ENCODE results near the gene CDK17.
A peak's percentile ranks its signal among the peaks of the same experiment; 100 is the strongest.
"Not testable (repeated sequence)": the region's sequence is repeated elsewhere in the genome, so short reads cannot be mapped to it uniquely, and the experiment has no call there.

Gene CDK17

DNA sequence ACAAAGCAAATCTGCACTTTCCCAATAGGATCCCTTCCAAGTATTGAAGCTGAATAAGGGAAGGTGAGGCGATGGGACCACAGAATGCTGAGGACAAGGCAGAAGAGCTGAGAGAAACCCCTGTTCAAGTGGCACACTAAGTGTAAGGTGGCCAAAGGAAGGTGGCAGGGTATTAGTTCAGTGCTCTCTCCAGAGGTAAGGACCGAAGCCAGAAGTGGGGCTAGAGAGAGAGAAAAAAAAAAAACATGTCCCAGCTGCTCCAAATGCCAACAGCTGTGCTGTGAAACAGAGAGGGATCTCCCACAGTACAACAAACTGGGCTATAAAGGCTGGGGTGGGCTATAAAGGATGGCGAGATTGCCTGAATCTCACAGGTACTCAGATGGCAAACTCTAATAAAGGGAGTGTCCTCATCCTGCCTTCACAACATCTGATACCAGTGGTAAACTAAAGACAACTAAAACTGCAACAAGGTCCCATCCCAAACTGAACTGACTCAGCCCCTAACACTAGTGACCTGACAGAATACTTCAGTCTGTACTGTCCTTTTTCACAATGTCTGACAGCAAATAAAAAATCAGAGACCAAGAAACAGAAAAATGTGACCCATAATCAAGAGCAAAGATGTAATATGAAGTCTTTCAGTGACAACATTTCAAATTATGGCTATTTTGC, 47.9 kb downstream of the CDK17 start:
- DNase-seq: no peak

DNA sequence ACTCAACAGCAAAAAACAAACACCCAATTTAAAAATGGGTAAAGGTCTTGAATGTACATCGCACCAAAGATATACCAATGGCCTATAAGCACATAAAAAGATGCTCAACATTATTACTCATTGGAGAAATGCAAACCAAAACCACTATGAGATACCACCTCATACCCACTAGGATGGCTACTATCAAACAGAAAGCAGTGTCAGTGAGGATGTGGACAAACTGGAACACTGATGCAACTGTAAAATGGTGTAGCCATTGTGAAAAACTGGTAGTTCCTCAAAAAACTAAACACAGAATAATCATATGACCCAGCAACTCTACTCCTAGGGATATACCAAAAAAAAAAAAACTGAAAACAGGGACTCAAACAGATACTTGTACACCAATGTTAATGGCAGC, 49.3 kb downstream of the CDK17 start:
- DNase-seq: no peak

DNA sequence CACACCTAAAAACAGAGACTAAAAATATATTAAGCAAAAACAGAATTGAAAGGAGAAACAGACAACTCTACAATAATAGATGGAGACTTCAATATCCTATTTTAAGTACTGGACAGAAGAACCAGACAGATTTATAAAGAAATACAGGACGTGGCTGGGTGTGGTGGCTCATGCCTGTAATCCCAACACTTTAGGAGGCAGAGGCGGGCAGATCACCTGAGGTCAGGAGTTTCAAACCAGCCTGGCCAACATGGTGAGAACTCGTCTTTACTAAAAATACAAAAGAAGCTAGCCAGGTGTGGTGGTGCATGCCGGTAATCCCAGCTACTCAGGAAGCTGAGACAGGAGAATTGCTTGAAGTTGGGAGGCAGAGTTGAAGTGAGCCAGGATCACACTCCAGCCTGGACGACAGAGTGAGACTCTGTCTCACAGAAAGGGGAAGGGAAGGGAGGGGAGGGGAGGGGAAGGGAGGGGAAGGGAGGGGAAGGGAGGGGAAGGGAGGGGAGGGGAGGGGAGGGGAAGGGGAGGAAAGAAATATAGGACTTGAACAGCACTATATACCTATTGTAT, 53.0 kb downstream of the CDK17 start:
- DNase-seq: no peak

DNA sequence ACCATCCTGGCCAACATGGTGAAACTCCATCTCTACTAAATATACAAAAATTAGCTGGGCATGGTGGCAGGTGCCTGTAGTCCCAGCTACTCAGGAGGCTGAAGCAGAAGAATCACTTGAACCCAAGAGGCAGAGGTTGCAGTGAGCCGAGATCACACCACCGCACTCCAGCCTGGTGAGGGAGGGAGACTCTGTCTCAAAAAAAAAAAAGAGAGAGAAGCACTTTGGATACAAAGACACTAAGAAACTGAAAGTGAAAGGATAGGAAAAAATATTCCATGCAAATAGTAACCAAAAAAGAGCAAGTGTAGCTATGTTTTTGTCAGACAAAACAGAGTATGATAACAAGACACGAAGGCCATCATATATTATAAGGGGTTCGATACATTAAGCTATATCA, 53.5 kb downstream of the CDK17 start:
- DNase-seq: not testable (repeated sequence)

DNA sequence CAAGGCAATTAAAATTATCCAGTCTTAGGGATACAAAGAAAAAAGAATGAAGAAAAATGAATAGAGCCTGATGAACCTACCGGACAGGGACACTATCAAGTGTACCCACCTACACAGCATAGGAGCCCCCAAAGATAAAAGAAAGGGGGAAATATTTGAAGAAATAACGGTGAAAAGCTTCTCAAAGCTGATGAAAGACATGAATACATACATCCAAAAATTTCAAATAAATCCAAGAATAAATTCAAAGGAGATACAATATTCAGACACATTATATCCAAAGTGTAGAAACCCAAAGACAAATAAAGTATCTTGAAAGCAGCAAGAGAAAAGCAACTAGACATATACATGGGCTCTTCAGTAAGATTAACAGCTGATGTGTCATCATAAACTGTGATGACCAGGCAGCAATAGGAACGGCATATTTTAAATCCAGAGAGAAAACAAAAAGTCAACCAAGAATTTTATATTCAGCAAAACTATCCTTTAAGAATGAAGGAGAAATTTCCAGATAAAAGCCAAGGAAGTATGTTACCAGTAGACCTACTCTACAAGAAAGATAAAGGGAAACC, 56.0 kb downstream of the CDK17 start:
- no peak for DNase-seq

DNA sequence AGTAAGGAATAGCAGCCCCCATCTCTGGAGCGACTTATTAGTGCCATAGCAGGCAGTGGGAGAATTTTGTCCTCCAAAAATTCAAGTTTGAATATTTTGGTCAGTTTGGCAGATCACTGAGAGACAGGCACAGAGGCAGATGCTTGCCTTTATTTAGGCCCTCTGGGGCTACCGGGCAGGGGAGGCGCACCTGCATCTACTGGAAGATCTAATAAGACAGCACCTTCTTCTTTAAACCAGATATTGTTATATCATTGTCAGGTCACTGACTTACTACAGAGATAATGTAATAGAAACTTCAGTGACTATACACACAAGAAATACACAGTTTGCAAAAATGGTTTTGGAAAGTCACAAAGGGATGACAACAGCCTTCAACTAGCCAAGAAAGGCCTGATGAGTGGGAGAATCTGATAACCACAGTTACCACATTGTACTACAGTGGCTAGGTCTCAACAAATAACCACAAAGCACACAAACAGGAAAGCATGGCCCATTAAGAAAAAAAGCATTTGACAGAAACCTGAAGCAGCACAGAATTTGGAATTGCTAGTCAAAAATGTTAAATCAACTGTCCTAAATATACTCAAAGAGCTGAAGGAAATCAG, 56.8 kb downstream of the CDK17 start:
- DNase-seq: peak; percentile 78

DNA sequence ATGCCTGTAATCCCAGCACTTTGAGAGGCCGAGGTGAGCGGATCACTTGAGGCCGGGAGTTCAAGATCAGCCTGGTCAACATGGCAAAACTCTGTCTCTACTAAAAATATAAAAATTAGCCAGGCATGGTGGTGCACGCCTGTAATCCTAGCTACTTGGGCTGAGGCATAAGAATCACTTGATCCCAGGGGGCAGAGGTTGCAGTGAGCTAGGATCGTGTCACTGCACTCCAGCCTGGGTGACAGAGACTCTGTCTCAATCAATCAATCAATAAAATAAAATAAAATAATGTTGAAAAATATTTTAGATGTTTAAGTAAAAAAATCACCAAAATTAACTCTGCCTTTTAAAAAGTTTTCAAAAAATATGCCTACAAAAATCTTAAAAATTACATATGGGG, 60.6 kb downstream of the CDK17 start:
- not testable (repeated sequence) for DNase-seq

DNA sequence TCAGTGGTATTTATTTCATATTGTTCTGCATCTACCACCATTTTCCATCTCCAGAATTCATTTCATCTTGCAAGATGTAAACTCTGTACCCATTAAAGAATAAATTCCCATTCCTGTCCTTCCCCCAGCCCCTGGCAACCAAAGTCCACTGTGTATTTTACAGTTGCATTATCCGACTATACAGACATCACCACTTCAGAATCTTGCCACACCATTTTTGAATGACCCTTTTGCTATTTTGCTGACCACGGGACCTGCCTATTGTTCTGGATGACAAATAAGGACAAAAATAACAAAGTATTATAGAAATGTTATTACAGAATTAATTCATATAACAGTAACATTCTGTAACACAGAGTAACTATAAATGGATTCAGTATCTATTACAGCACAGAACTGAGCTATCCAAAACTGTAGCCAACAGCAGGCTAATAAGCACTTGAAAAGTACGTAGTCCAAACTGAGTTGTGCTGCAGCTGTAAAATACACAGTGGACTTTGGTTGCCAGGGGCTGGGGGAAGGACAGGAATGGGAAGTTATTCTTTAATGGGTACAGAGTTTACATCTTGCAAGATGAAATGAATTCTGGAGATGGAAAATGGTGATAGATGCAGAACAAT, 61.3 kb downstream of the CDK17 start:
- DNase-seq: no peak

DNA sequence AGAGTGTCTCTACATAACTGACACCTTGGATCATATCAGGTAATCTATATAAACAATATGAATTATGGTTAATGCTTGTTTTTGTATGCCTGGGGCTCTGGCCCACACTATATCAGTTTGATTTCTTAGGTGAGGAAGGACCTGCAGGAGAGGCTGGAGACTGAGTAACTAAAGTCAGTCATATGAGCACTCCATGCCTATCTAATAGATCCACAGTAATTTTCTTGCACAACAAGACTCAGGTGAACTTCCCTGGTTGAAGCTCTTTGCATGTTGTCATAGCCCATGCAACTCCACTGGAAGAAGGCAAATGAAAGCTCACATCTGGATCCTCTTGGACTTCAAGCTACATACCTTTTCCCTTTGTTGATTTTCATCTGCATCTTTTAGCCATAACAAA, 62.3 kb downstream of the CDK17 start:
- no peak for DNase-seq

DNA sequence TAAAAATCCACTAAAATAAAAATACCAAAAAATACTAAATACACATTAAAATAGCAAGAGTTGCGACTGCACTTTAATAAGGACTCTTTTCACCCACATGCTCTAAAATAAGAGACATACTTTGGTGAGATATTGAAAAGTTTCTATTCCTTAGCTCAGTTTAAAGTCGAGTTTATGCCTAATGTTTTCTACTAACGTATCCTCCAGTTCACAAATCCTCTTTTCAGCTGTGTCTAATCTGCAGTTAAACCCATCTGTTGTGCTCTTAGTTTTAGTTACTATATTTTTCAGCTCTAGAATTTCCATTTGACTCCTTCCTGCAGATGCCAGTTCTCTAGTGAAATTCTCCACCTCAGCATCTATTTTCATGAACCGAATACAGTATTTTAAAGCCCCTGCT, 63.8 kb downstream of the CDK17 start:
- no peak for DNase-seq

DNA sequence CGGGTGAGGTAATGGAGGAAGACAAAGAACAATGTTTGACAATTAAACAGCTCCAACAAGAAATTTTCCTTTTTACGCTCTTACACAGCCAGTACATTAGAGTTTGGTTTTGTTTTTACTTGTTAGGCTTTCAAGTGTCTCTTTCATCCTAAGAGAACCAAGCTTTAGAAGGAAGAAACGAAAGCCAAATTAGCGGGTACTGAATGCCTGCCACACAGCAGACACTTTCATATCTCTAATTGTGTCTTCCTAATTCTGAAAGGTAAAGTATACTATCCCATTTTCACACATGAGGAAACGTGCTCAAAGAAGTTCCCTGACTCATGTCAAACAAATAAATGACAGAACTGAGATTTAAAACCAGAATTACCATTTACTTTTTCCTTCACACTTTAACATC, 65.0 kb downstream of the CDK17 start:
- DNase-seq: no peak

DNA sequence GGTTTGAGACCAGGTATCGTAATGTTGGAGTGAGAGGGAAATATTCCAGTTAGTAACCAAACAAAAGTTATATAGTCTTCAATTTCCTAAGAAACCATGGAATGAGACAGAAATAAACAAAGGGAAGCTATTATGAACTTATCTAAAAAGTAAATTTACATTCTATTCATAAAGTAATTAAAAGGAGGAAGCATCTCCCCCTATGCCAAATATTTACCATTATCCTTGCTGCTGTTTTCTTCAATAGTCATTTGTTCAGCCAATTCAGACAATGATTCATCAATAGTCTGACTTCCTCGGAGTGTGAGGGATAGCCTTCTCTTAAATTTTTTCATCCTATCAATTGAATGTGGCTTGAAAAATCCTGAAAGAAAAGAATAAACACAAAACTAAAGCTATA, 65.7 kb downstream of the CDK17 start:
- no peak for DNase-seq

DNA sequence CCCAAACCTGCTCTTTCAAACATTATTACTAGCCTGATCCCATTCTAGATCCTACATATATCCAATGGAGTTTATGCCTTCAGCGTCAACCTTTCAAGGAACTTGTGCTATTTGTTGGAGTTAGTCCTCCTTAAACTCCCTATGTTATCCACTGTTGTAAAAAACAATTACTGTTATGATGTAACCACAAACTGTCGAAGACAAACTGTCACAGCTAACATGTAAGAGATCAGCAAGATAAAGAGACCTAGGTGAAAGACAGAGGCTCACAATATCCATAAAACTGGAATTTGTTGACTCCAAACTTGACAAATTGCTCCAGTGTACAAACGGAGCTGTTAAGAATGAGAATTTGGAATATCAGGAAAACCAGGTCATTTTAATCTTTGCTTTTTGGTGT, 70.7 kb downstream of the CDK17 start:
- peak; percentile 54 for DNase-seq

DNA sequence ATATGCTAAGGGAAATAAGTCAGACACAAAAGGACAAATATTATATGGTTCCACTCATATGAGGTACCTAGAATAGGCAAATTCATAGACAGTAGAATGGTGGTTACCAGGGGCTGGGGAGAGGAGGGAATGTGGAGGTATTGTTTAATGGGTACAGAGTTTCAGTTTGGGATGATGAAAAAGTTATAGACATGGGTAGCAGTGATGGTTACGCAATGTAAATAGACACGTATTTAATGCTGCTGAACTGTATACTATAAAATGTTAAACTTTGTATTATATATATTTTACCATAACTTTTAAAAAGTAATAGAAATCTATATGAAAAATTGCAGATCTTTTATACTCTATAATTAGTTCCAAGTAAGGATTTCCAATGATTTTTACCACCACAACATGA, 71.2 kb downstream of the CDK17 start:
- DNase-seq: no peak

DNA sequence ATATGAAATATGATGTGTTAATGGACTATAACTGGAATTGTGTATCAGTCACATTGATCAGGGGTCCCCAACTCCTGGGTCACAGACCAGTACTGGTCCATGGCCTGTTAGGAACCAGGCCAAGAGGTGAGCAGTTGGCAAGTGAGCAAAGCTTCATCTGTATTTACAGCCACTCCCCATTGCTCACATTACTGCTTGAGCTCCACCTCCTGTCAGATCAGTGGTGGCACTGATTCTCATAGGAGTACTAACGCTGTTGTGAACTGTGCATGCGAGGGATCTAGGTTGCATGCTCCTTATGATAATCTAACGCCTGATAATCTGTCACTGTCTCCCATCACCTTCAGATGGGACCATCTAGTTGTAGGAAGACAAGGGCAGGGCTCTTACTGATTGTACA, 72.3 kb downstream of the CDK17 start:
- DNase-seq: peak; percentile 13

DNA sequence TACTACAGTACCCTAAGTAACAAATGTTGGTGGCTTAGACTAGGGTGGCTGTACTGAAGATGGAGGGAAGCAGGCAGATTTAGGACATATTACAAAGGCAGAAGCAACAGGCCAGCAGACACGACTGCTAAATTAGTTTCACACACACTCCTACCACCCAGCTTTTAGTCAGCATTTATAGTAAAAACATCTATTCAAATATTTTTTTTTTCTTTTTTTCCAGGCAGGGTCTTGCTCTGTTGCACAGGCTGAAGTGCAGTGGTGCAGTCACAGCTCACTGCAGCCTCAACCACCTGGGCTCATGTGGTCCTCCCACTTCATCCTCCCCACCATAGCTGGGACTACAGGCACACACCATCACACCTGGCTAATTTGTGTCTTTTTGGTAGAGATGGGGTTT, 72.9 kb downstream of the CDK17 start:
- DNase-seq: no peak

DNA sequence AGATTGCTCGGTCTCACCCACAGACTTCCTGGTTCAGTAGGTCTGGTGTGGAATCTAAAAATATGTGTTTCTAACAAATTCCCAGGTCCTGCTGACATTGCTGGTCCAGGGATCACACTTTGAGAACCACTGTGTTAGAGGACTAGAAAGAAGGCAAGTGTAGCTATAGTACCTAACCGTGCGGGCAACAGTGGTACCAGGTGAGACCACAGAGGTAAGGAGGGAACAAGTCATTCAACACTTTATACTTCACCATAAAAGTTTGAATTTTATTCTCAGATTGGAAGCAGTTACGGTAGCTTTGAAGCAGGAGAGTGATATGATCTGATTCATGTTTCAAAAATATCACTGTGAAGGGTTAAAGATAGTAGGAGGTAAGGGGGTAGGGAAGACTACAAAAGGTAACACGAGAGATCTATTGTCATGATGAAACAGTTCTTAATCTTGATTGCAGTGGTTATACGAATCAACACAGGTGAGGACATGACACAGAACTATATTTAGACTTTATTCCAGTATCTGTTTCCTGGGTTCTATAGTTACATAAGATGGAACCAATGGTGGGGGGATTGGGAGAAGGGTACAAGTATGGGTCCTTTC, 73.5 kb downstream of the CDK17 start:
- no peak for DNase-seq

DNA sequence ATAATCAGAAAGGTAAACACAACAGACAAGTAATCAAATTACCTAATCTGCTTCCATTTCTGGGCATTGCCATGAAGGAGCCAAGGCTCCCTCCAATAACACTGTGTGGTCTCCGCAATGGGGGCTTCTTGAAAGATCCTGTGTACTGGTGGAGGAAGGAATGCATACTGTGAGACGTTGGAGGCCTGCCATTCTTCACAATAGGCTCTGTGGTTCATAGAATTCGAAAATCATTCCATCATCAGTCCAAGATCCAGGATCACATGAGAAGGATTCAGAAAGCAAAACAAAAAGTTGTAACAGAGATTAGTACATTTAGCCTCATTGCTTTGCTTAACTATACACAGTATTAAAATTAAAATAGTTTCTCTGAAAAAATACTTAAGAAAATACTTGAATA, 76.3 kb downstream of the CDK17 start:
- no peak for DNase-seq

DNA sequence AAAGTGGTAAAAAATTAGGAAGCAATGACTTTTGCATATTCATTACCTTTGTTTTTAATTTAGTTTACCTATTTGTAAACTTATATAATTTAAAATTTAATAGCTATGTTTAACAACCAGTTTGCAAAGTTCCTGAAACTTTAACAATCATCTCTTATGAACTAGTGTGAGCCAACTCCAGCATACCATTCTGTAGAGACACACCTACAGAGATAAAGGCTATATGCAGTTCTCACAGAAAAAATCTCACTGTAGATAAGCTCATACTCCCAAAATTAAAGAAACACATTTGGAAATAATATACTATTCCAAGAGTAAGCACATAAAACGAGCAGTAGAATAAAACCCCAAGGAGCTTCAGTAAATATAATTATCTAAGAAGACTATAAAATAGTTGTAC, 77.5 kb downstream of the CDK17 start:
- DNase-seq: no peak

DNA sequence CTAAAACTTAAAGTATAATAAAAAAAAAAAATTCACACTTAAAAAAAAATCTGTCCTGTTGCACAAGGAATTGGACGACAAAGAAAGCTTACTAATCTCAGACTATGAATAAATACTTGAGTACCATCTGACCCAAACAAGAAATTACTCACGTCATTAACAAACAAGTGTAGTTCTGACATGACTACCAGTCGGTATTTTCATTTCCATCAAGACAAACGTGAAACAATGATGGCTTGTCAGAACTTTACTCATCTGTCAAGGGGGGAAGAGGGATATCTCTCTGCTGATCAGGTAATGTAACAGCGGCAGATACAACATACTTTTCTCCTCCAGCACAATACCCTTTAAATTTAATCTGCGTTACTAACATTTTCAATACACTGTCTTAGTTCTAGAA, 78.3 kb downstream of the CDK17 start:
- no peak for DNase-seq

DNA sequence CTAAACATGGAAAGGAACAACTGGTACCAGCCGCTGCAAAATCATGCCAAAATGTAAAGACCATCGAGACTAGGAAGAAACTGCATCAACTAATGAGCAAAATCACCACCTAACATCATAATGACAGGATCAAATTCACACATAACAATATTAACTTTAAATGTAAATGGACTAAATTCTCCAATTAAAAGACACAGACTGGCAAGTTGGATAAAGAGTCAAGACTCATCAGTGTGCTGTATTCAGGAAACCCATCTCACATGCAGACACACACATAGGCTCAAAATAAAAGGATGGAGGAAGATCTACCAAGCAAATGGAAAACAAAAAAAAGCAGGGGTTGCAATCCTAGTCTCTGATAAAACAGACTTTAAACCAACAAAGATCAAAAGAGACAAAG, 82.4 kb downstream of the CDK17 start:
- DNase-seq: not testable (repeated sequence)

DNA sequence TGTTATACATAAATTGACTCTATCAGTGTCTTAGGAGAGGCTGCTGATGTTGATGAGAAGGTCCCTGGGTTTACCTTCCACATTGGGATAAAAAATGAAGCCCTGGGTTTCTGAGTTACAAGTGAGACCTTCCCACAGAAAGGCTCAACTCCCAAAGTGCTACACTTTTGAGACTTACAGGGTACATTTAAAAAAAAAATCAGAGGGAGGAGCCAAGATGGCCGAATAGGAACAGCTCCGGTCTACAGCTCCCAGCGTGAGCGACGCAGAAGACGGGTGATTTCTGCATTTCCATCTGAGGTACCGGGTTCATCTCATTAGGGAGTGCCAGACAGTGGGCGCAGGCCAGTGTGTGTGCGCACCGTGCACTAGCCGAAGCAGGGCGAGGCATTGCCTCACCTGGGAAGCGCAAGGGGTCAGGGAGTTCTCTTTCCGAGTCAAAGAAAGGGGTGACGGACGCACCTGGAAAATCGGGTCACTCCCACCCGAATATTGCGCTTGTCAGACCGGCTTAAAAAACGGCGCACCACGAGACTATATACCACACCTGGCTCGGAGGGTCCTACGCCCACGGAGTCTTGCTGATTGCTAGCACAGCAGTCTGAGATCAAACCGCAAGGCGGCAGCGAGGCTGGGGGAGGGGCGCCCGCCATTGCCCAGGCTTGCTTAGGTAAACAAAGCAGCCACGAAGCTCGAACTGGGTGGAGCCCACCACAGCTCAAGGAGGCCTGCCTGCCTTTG, 84.3 kb downstream of the CDK17 start:
- peak; percentile 34 for DNase-seq

DNA sequence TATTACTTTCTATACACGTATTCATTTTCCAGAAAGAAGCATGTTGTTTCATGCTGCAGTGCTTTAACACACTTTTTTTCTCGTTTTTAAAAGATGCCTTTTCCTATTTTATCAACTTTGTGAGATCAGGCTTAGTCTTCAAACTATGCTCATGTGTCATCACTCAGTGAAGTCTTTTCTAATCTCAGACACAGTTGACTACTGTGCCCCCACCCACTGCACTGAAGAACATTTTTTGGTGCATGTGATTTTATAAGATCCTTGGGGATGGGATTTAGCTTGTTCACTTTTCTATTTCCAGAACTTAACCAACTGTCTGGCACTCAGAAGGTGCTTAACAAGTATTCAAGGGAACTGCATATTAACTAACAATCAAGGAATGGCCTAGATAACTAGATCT, 85.5 kb downstream of the CDK17 start:
- DNase-seq: no peak
